NCI-H2171 treated with DMSO at 0.1 percent for 48 hours (cell line): ENCODE data around the gene FGF2.
A peak's percentile ranks its signal among the peaks of the same experiment; 100 is the strongest.
"Not testable (repeated sequence)": the region's sequence is repeated elsewhere in the genome, so short reads cannot be mapped to it uniquely, and the experiment has no call there.

Source experiments
- DNase-seq: peaks from one replicate; lab custom pipeline; 2025; lab: John Stamatoyannopoulos, UW

The FGF2 gene

GRCh38 chr4:122826553-122827257 lies at the start of gene FGF2:
Gene FGF2 (plus strand): TSS chr4:122826831. CDS start chr4:122827175, 344 bp downstream.
- no peak for DNase-seq

DNA sequence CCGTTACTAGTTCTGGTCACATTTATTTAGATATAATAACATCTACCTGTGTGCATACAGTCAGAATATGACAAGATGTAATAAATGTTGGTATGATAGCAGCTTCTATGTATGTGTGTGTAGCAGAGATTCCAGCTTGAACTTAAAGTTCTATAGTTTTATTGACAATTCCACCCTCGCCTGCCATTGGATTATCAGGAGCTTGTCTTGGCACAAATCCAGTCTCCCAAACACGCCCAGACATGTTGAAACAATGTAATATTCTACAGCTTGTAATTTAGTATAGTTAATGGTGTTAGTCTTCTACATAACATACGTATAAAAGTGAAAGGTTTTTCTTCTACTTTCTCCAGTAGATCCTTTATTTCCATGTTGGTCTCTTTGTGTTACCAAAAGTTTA lies 49.7 kb upstream of the FGF2 start:
- no peak for DNase-seq

GRCh38 chr4:122777846-122778673 lies 48.6 kb upstream of the FGF2 start:
- DNase-seq, result no peak

- no peak for DNase-seq
Measured at GRCh38 chr4:122781486-122781885, 45.1 kb upstream of the FGF2 start.

DNA sequence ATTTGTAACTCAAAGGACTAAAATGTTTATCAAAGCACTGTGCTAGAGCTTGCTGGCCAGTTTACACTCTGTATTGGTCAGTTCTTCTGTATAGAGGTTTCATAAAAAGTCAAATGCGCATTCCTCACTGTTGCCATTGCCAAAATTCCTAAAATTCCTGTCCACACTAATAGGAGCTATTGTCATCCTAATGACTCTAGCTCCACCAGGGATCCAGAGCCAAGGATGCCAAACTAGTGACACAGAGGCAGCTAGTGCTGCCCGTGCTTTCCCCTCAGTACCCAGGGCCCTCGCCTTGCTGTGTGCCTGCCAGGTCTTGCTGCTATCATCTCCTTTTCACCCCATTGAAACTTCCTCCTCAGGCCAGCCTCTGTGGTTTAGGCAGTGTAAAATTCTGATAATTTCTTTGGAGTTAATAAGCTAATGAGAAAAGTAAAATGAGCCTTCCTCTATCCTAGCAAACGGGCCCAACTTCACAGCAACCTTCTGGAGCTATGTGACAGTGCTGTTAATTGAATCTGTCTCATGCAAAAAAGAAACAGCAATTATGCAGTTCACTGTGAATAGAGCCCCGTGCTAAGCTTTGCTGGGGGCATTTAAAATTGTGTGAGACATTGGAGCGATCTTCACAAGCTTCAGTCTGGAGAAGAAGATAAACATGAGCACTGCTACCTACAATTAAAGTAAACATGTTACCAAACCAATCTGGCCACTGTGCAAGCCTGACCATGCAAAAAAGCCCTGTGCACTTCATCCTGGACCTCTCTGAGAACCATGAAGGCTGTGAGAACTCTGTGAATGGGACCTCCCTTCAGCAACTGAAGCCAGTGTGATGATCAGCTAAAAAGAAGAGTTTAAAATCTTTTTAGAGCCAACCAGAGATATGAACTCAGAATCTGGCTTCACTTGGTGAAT lies 43.1 kb upstream of the FGF2 start:
- no peak for DNase-seq

- DNase-seq, result no peak
Measured at GRCh38 chr4:122784261-122784660, 42.4 kb upstream of the FGF2 start.

DNA sequence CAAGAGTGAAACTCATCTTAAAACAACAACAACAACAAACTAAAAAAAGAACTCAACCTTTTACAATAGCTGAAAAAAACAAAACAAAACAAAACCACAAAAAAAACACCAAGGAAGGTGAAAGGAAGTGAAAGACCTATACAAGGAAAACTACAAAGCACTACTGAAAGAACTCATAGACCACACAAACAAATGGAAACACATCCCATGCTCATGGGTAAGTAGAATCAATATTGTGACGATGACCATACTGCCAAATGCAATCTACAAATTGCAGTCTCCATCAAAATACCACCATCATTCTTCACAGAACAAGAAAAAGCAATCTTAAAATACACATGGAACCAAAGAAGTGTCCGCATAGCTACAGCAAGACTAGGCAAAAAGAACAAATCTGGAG lies 41.5 kb upstream of the FGF2 start:
- DNase-seq, result no peak

DNA sequence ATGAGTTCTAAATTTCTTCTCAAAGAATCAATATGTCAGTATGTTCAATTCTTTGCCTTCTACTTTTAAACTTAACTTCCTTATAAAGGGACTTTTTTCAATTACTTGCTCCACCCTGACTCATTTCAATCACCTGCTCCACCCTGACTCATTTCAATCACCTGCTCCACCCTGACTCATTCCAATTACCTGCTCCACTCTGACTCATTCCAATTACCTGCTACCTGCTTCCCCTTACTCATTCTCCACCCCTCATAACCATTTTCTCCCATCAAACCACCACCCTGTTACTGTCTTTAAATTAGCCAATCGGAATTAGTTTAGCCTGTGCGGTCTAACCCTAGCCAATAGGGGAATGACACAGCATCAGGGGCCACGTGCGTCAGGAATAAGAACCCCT lies 40.3 kb upstream of the FGF2 start:
- DNase-seq, result not testable (repeated sequence)

DNA sequence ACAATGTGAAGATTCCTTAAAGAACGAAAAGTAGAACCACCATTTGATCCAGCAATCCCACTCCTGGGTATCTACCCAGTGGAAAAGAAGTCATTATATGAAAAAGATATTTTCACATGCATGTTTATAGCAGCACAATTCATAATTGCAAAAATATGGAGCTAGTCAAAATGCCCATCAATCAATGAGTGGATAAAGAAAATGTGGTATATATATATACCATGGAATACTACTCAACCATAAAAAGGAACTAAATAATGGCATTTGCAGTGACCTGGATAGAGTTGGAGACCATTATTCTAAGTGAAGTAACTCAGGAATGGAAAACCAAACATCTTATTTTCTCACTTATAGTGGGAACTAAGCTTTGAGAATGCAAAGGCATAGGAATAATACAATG lies 39.7 kb upstream of the FGF2 start:
- not testable (repeated sequence) for DNase-seq

DNA sequence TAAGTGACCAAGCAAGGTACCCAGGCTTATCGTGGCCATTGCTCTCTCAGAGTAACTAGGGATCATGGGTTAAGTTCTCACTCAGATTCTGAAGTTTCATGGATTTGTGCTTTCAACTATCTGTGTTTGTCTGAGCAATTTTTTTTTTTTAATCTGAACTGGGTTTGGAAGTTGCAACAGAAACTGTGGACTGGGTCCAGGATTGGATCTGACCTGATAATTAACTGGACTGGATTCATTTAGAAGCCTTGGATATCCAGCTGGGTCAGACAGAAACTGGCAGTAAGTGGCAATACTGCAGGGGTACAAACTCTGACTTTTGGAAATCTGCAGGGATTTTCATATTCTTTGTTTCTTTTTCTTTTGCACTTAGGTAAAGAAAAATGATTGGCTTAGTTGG lies 38.7 kb upstream of the FGF2 start:
- DNase-seq, result no peak

DNA sequence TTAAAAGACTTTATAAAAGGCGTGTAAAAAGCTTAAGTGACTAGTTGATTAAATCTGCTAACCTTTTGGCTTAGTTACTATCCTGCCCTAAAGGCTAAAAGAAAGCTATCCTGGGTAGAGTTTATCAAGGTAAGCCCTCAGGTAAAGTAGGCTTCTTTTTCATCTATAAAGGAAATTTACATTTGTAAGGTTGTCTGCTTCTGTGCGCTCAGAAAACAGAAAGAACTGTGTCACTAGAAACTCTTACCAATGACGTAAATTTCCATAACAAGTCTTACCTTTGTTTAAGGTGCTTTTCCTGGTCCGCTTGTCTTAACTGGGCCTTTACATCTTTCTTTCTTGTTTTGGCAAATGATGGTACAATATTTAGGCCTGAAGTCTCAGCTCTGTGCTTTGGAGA lies 37.7 kb upstream of the FGF2 start:
- no peak for DNase-seq

DNA sequence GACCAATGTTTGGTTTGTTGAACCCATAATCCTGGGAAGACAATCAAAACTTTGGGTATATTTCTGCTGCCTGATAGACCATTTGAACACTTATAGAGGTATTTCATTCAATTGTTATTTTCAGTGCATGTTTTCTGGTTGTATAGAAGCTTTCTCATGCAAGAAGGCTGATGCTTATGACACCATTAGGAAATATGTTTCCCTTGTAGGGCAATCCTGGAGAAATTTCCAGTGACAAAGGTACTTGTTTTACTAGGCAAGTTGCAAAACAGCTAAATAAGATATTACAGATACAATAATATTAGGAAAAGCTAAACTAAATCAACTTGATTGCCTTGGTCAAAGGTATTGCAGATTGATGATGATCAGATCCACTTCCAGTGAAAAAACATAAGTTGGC lies 32.8 kb upstream of the FGF2 start:
- DNase-seq, result no peak

DNA sequence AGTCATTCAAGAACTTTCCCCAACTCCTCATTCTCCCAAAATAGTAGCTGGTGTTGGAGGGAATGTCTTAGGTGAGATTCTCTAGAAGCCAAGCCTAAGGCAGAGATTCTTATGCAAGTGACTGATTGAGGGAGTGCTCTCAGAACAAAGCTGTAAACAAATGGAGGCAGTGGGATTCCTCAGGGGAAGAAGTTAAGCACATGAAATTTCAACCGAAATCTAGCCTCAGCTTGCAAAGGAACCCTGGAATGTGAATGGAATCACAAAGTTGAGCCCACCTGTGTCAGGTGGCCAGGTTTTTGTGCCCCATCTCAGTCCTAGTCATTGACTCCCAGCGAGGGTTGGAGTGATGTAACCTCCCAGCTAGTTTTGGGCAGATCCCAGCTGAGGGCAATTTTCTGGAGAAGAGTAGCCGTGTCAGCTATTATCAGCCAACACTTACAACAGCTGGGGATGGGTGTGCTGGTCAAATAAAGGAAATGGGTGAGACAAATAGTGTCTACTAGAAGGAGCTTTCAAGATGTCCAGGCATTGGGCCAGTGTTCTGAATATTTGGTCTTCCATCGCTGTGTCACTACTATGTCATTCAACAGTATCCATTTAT lies 29.7 kb upstream of the FGF2 start:
- DNase-seq, result no peak

DNA sequence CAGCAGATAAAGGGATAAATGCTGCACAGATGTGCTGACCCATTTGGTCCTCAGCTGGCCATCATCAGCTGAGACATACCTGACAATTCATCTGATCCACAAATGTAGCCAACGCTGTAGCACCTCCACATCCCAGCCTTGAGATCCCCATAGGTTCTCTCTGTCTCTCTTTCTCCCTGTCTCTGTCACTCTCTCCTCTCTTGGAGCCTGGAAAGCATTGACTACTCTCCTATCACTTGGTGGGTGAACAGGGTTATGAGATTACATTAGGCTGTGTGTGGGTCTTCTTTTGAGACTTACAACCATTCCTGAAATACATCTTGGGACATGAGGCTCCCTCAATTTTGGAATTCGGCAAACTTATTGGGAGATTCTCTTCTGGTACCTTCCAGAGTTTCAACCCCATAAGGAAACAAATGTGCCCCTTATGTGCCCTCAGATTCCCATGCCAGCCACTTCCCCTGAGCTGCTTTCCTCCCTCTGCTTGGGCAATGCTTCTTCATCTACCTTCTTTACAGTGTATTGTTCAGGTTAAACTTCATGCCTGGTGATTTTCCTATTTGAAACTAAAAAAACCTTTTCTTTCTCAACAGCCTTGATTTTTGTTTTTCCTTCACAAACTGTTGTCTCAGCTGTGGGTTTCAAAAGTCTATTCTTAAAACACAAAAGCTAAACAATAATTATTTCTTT lies 29.1 kb upstream of the FGF2 start:
- no peak for DNase-seq

DNA sequence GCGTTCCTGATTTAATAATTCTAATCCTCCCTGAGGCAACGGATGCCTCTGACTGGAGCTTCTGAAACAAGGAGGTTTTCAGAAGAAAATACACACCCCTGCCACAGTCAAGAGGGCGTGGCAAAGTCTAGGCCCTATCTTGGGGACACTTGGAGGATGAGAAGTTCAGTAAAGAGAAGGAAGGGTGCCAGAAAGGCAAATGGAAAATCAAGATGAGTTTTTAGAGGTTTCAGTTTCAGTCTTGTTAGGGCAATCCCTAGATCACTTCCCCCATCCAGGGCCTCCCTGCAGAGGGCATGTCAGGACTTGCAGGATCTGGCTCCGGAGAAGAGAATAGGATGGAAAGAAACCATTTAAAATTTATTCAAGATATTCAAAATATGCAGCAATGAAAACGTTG lies 28.5 kb upstream of the FGF2 start:
- DNase-seq, result peak; percentile 79

GRCh38 chr4:122798917-122799316 lies 27.7 kb upstream of the FGF2 start:
- no peak for DNase-seq

GRCh38 chr4:122803788-122804208 lies 22.8 kb upstream of the FGF2 start:
- no peak for DNase-seq

GRCh38 chr4:122806981-122807679 lies 19.5 kb upstream of the FGF2 start:
- DNase-seq, result no peak

- no peak for DNase-seq
Measured at GRCh38 chr4:122810669-122811068, 16.0 kb upstream of the FGF2 start.

DNA sequence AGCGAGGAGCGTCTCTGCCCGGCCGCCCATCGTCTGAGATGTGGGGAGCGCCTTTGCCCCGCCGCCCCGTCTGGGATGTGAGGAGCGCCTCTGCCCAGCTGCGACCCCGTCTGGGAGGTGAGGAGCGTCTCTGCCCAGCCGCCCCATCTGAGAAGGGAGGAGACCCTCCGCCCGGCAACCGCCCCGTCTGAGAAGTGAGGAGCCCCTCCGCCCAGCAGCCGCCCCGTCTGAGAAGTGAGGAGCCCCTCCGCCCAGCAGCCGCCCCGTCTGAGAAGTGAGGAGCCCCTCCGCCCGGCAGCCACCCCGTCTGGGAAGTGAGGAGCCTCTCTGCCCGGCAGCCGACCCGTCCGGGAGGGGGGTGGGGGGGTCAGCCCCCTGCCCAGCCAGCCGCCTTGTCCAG lies 14.8 kb upstream of the FGF2 start:
- not testable (repeated sequence) for DNase-seq

DNA sequence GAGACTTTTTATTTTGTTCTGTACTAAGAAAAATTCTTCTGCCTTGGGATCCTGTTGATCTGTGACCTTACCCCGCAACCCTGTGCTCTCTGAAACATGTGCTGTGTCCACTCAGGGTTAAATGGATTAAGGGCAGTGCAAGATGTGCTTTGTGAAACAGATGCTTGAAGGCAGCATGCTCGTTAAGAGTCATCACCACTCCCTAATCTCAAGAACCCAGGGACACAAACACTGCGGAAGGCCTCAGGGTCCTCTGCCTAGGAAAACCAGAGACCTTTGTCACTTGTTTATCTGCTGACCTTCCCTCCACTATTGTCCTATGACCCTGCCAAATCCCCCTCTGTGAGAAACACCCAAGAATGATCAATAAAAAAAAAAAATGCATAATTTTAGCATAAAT lies 13.8 kb upstream of the FGF2 start:
- DNase-seq, result not testable (repeated sequence)
